ENCODE data around the gene TUT4.

- TF ChIP-seq GATA3 (IDR thresholded peaks at IDR 0.05; ENCODE audit: low read depth, low read length) (no peak), GATA2 (IDR thresholded peaks at IDR 0.05; ENCODE audit: low read depth, low read length) (no peak)
Measured at GRCh38 chr1:52520148-52520547, 32.7 kb downstream of the TUT4 start.
